IMR-90 (cell line): ENCODE results near the gene ATF7IP2. TPM values are rescaled to one million over a fixed set of nuclear protein-coding genes. Genes with fewer than 3 reads are reported as not detected.

Experiments used
- ATAC-seq: fragments of 200-7000 bp; cut with Tn5 transposase; 2 replicates; pipeline ENCODE4 v1.9.1; 2020; ENCODE audit warnings: low read depth, mild to moderate bottlenecking, moderate library complexity
- BruUV-seq: library from RNA; stranded (reverse); fragments of 400-500 nt; replicated peaks from 2 replicates; lab custom pipeline; 2021; lab: Mats Ljungman, UMichigan
- CTCF ChIA-PET: fragments of 300-600 bp; formaldehyde crosslinking; extraction: SDS; loops from one replicate; lab custom pipeline; 2021; ENCODE audit warnings: antibody characterized with exemption; lab: Yijun Ruan, JAX
- POLR2A ChIA-PET: fragments of 300-600 bp; sonication (Branson Sonifier 250); formaldehyde crosslinking; loops from one replicate; lab custom pipeline; 2022; ENCODE audit warnings: antibody characterized with exemption; ENCODE audit not compliant: unreplicated experiment; lab: Charles Lee
- DNase-seq: peaks from one replicate; pipeline ENCODE4 v3.0.0; 2013
- H2AFZ ChIP-seq: replicated peaks from 2 replicates; pipeline ENCODE3; 2013; ENCODE audit warnings: low read length, mild to moderate bottlenecking; ENCODE audit not compliant: poor library complexity
- H2AK5ac ChIP-seq: 2 replicates; pipeline ENCODE4 v1.6.1; 2013; ENCODE audit warnings: low read depth, low read length, inconsistent platforms
- H2AK9ac ChIP-seq: replicated peaks from 2 replicates; pipeline ENCODE3; 2013; ENCODE audit warnings: mild to moderate bottlenecking, low read depth, low read length, moderate library complexity; ENCODE audit not compliant: poor library complexity
- H2BK120ac ChIP-seq: 2 replicates; pipeline ENCODE4 v1.6.1; 2013; ENCODE audit warnings: low read depth, low read length, inconsistent platforms
- H2BK15ac ChIP-seq: 3 replicates; pipeline ENCODE4 v1.6.1; 2013; ENCODE audit warnings: low read depth, low read length, inconsistent platforms
- H2BK20ac ChIP-seq: 2 replicates; pipeline ENCODE4 v1.6.1; 2013; ENCODE audit warnings: low read depth, mild to moderate bottlenecking, inconsistent platforms, low read length, moderate library complexity
- H2BK5ac ChIP-seq: 2 replicates; pipeline ENCODE4 v1.6.1; 2013; ENCODE audit warnings: mild to moderate bottlenecking, low read depth, low read length, inconsistent platforms; ENCODE audit not compliant: poor library complexity, severe bottlenecking
- H3K14ac ChIP-seq: replicated peaks from 2 replicates; pipeline ENCODE4 v1.6.1; 2013; ENCODE audit warnings: low read depth, low read length, inconsistent platforms
- H3K18ac ChIP-seq: 2 replicates; pipeline ENCODE4 v1.6.1; 2013; ENCODE audit warnings: low read depth, low read length, control low read depth
- H3K23ac ChIP-seq: 2 replicates; pipeline ENCODE4 v1.6.1; 2013; ENCODE audit warnings: low read depth, low read length, inconsistent platforms
- H3K27ac ChIP-seq: 2 replicates; pipeline ENCODE4 v1.5.1; 2013; ENCODE audit warnings: mild to moderate bottlenecking, control low read depth, low read length; ENCODE audit not compliant: insufficient read depth
- H3K27me3 ChIP-seq: 2 replicates; pipeline ENCODE4 v1.6.1; 2013; ENCODE audit warnings: low read length; ENCODE audit not compliant: control insufficient read depth, insufficient read depth
- H3K36me3 ChIP-seq: 2 replicates; pipeline ENCODE4 v1.6.1; 2013; ENCODE audit warnings: low read length, mixed read lengths; ENCODE audit not compliant: control insufficient read depth, insufficient read depth
- H3K4ac ChIP-seq: 2 replicates; pipeline ENCODE4 v1.6.1; 2013; ENCODE audit warnings: low read depth, low read length, inconsistent platforms
- H3K4me1 ChIP-seq: 2 replicates; pipeline ENCODE4 v1.6.1; 2013; ENCODE audit warnings: low read length, mixed read lengths; ENCODE audit not compliant: control insufficient read depth, insufficient read depth
- H3K4me2 ChIP-seq: 2 replicates; pipeline ENCODE4 v1.6.1; 2013; ENCODE audit warnings: low read depth, mild to moderate bottlenecking, control low read depth, low read length, moderate library complexity
- H3K4me3 ChIP-seq: 2 replicates; pipeline ENCODE4 v1.5.1; 2013; ENCODE audit warnings: low read depth, mild to moderate bottlenecking, control low read depth, low read length, moderate library complexity; ENCODE audit not compliant: insufficient read depth
- H3K56ac ChIP-seq: 2 replicates; pipeline ENCODE4 v1.6.1; 2013; ENCODE audit warnings: low read length, inconsistent platforms; ENCODE audit not compliant: insufficient read depth; ENCODE audit errors: extremely low read depth
- H3K79me1 ChIP-seq, 2 experiments: 2 replicates each; pipeline ENCODE4 v1.6.1; 2013; ENCODE audit warnings: low read length in 2 of 2, inconsistent platforms in 1 of 2, low read depth in 1 of 2
- H3K9ac ChIP-seq: 2 replicates; pipeline ENCODE4 v1.6.1; 2013; ENCODE audit warnings: low read depth, low read length, control low read depth
- H3K9me1 ChIP-seq: 2 replicates; pipeline ENCODE4 v1.6.1; 2013; ENCODE audit warnings: low read length, inconsistent platforms; ENCODE audit not compliant: insufficient read depth
- H3K9me3 ChIP-seq: 2 replicates; pipeline ENCODE4 v1.6.1; 2013; ENCODE audit warnings: low read length; ENCODE audit not compliant: control insufficient read depth, insufficient read depth
- H4K20me1 ChIP-seq: 2 replicates; pipeline ENCODE4 v1.6.1; 2013; ENCODE audit warnings: low read length, inconsistent platforms; ENCODE audit not compliant: insufficient read depth
- H4K5ac ChIP-seq: 2 replicates; pipeline ENCODE4 v1.6.1; 2013; ENCODE audit warnings: mild to moderate bottlenecking, low read depth, low read length, control low read depth
- H4K8ac ChIP-seq, 2 experiments: 2 replicates each; pipeline ENCODE4 v1.6.1; 2013; ENCODE audit warnings: low read depth in 2 of 2, low read length in 2 of 2, control low read depth in 1 of 2, inconsistent platforms in 1 of 2
- H4K91ac ChIP-seq: 2 replicates; pipeline ENCODE4 v1.6.1; 2013; ENCODE audit warnings: low read depth, low read length, inconsistent platforms; ENCODE audit not compliant: insufficient read depth
- MAFK ChIP-seq: IDR thresholded peaks from 2 replicates; pipeline ENCODE4 v1.6.1; 2012; ENCODE audit warnings: low read depth, low read length, improper control_type of control experiment
- SMC3 ChIP-seq: fragments of 150-350 bp; IDR thresholded peaks from 2 replicates; pipeline ENCODE4 v1.6.1; 2016; ENCODE audit warnings: low read depth, mild to moderate bottlenecking, antibody characterized with exemption, low read length, moderate library complexity
- WGBS, 2 experiments: methylation state at CpG; one replicate each; pipeline versions ENCODE4 v1.1.5 to v1.1.7; 2013; ENCODE audit warnings: missing lambda C conversion rate in 2 of 2; ENCODE audit not compliant: insufficient read length in 1 of 2; ENCODE audit errors: extremely low coverage in 2 of 2; 5-methylcytosine and 5-hydroxymethylcytosine counted together
- dilution Hi-C: fragments of 300-500 bp; cut with HindIII; formaldehyde crosslinking; loops from one replicate; pipeline ENCODE4 v1.14.3; 2018; ENCODE audit warnings: low sequenced_read_pairs; ENCODE audit not compliant: unreplicated experiment
- in situ Hi-C: fragments of 300-500 bp; cut with MboI; formaldehyde crosslinking; loops from 3 replicates; pipeline ENCODE4 v1.14.3; 2019; ENCODE audit warnings: low sequenced_read_pairs, inconsistent platforms, mixed read lengths
- intact Hi-C: fragments of 100-400 bp; cut with micrococcal nuclease; formaldehyde crosslinking; loops from 2 replicates; pipeline ENCODE4 v1.10.0; 2022
- polyA plus RNA-seq, 3 experiments: library from polyadenylated mRNA; depleted of rRNA; stranded (reverse); fragments of >200 nt; gene quantifications; 2 replicates each; pipeline ENCODE4 v1.2.3, GENCODE V29; 2012; ENCODE audit warnings: low replicate concordance in 1 of 3
- total RNA-seq: library from RNA; depleted of rRNA; stranded (reverse); fragments of >200 nt; gene quantifications from 2 replicates; pipeline ENCODE4 v1.2.3, GENCODE V29; 2012

The ATF7IP2 gene
- total and polyA plus RNA-seq, 2 of the 4 experiments (the other 2 are of a cell fraction) = 2.7 to 3.6 TPM

DNA sequence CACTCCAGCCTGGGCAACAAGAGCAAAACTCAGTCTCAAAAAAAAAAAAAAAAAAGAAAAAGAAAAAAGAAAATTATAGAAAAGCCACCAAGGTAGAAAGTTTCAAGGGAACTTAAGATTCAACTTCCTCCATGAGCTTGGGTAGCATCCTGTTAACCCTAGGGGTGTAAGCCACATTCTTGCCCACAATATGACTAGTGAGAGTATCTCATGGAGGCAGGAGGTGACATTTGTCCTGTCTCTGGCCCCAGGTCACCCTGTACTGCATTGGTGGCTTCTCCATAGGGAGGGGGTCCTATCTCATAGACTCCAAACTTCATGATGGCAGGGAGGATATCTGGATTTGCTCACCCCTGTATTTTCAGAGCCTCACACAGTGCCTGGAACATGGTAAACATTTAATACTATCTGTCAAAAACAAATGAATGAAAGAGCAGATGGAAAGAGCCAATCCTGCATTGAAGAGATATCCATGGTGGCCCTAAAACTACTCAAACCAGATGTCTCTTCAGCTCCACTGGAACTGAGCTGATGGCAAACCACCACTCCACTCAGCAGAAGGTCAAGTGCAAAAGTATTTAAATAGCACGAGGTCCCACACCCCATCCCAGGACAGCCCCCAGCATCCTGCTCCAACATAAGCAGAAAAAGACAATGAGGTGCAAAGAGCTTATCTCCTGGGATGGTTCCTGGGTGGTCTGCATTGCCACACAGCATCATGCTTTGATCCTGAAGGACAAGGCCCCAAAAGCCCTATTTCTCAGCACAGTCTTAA lies 144.2 kb downstream of the ATF7IP2 start:
- no peak overlapping the region for H4K5ac ChIP-seq
- intact Hi-C loops = no loop called here
- no peak overlapping the region for H2AK5ac ChIP-seq
- no peak overlapping the region for H3K56ac ChIP-seq
- H4K8ac ChIP-seq = no peak overlapping the region
- no peak overlapping the region for H3K23ac ChIP-seq
- ATAC-seq (no peak), DNase-seq (no peak)
- H3K27ac ChIP-seq = no peak overlapping the region
- no peaks in the 10 kb centered on the region for H3K4me1 ChIP-seq
- ChIA-PET CTCF (interaction anchor here (0.6 kb wide), 1 partner anchor 15 kb away, joined by 6 read pairs; no protein-coding TSS in a partner anchor), POLR2A (no interaction called here)
- no peak overlapping the region for H3K4me2 ChIP-seq
- H2AK9ac ChIP-seq = no peak overlapping the region
- H2BK120ac ChIP-seq = no peak overlapping the region
- 0 out of 2 replicates have a peak, but pooled peaks cover 1% of the 10 kb centered on the region for H3K36me3 ChIP-seq
- H3K14ac ChIP-seq = no peak overlapping the region
- H4K91ac ChIP-seq = no peak overlapping the region
- TF ChIP-seq MAFK (no peak), SMC3 (no peak)
- H2BK15ac ChIP-seq = no peak overlapping the region
- no peaks in the 10 kb centered on the region for H3K79me1 ChIP-seq
- dilution Hi-C loops = no loop called here
- H2BK20ac ChIP-seq = no peak overlapping the region
- H2AFZ ChIP-seq = no peak overlapping the region
- H3K4ac ChIP-seq = no peak overlapping the region
- no peak overlapping the region for H3K9ac ChIP-seq
- no peak overlapping the region for H3K18ac ChIP-seq
- no CpG with 5 or more reads among the region's 1 CpG for WGBS, 2 experiments
- H3K27me3 ChIP-seq = no peaks in the 10 kb centered on the region
- H2BK5ac ChIP-seq = no peak overlapping the region
- BruUV-seq = no TSS peak
- no peaks in the 10 kb centered on the region for H4K20me1 ChIP-seq
- in situ Hi-C loops = loop anchor here (10.0 kb wide), 1 partner anchor 385 kb away; no protein-coding TSS in a partner anchor
- no peak overlapping the region for H3K4me3 ChIP-seq
- H3K9me1 ChIP-seq = peaks cover 3% of the 10 kb centered on the region; the same call in 1 of the 2 replicates
- no peaks in the 10 kb centered on the region for H3K9me3 ChIP-seq
